Sigmoid colon (tissue), 7 donors: ENCODE data around the gene SAMD11. TPM values are rescaled to one million over a fixed set of nuclear protein-coding genes. Genes with fewer than 3 reads are reported as not detected.

ENCODE experiments used
- DNase-seq: peaks from one replicate; pipeline ENCODE4 v3.0.0-alpha.2; 2019
- H3K27ac ChIP-seq, 4 donors: fragments of 200-600 bp; sonication (generic); one replicate each; pipeline ENCODE4 v1.5.1; 2016 to 2019; ENCODE audit warnings: mild to moderate bottlenecking in 1 of 4
- H3K27me3 ChIP-seq, 3 donors: fragments of 200-600 bp; sonication (generic); one replicate each; pipeline ENCODE4 v1.5.1; 2019; ENCODE audit warnings: mild to moderate bottlenecking in 1 of 3
- H3K36me3 ChIP-seq, 4 donors: fragments of 200-600 bp; sonication (generic); one replicate each; pipeline ENCODE4 v1.5.1; 2016 to 2019
- H3K4me1 ChIP-seq, 4 donors: fragments of 200-600 bp; sonication (generic); one replicate each; pipeline ENCODE4 v1.5.1; 2017 to 2019
- H3K4me3 ChIP-seq, 4 donors: fragments of 200-600 bp; sonication (generic); one replicate each; pipeline ENCODE4 v1.5.1; 2017 to 2019; ENCODE audit warnings: mild to moderate bottlenecking in 2 of 4, moderate library complexity in 1 of 4
- H3K9me3 ChIP-seq, 4 donors: fragments of 200-600 bp in 3 of 4; sonication (generic) in 3 of 4; one replicate each; pipeline versions ENCODE4 v1.5.1 to v1.6.1; 2013 to 2019
- EP300 ChIP-seq, 4 donors: sonication (generic); formaldehyde crosslinking; IDR thresholded peaks; one replicate each; pipeline ENCODE4 v1.6.1; 2017; ENCODE audit warnings: antibody characterized with exemption in 4 of 4
- POLR2A ChIP-seq, 2 donors: fragments of 450-650 bp; IDR thresholded peaks; one replicate each; pipeline ENCODE4 v1.6.1; 2016; ENCODE audit warnings: antibody characterized with exemption in 2 of 2, mild to moderate bottlenecking in 2 of 2, moderate library complexity in 2 of 2
- POLR2AphosphoS5 ChIP-seq, 4 donors: sonication (generic); formaldehyde crosslinking; IDR thresholded peaks; one replicate each; pipeline ENCODE4 v1.6.1; 2017; ENCODE audit warnings: antibody characterized with exemption in 4 of 4
- WGBS, 2 donors: extraction: QIAGEN DNeasy Blood & Tissue Kit; methylation state at CpG; one replicate each; pipeline ENCODE4 v1.1.7; 2013; 5-methylcytosine and 5-hydroxymethylcytosine counted together
- intact Hi-C: fragments of 100-400 bp; cut with DNase I; formaldehyde crosslinking; loops from one replicate; pipeline ENCODE4 v1.15.1; 2023
- polyA plus RNA-seq, 3 donors: library from polyadenylated mRNA; stranded (reverse); fragments of 200-250 nt; gene quantifications; one replicate each; pipeline ENCODE4 v1.2.3, GENCODE V29; 2013
- total RNA-seq, 4 donors: library from RNA; depleted of rRNA; stranded (reverse); fragments of >200 nt; gene quantifications; one replicate each; pipeline ENCODE4 v1.1.0, GENCODE V29; 2016
- TF ChIP-seq, protein P1 (sequence below), 4 experiments: fragments of 450-650 bp in 3 of 4; fragments of 200-600 bp in 1 of 4; IDR thresholded peaks; one replicate each; pipeline ENCODE4 v1.5.1; 2016 to 2019; ENCODE audit warnings: antibody characterized with exemption in 4 of 4, mild to moderate bottlenecking in 3 of 4, moderate library complexity in 2 of 4
- donor health status: healthy with polysubstance abuse.
- donor health status: Bipolar disorder and iron deficiency.
- donor health status: healthy.

The SAMD11 gene
- total and polyA plus RNA-seq, 7 donors: 0.60 to 4.9 (median 4.2) TPM

DNA sequence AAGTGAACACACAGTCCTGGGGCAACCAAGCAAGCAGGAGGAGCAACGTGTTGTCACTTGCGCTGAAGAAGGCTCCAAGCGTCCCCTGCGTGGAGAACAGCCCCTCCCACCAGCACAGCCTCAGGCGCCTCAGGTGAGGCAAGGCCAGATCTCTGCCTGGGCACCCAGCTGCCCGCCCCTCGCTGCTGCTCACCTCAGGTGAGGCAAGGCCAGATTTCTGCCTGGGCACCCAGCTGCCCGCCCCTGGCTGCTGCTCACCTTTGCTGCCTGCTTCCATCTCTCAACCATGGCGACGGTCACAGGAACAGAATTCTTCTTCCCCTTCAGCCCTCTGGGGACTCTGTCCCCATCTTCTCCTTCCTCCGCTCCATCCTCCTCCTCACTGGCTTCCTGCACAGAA, 32.9 kb downstream of the SAMD11 start:
- H3K4me1 ChIP-seq: peaks cover 0 to 45% (median 36%) of the 10 kb centered on the region in 4 donors
- intact Hi-C loops: loop anchor here (5.0 kb wide), 1 partner anchor 49 kb away; no protein-coding TSS in a partner anchor

DNA sequence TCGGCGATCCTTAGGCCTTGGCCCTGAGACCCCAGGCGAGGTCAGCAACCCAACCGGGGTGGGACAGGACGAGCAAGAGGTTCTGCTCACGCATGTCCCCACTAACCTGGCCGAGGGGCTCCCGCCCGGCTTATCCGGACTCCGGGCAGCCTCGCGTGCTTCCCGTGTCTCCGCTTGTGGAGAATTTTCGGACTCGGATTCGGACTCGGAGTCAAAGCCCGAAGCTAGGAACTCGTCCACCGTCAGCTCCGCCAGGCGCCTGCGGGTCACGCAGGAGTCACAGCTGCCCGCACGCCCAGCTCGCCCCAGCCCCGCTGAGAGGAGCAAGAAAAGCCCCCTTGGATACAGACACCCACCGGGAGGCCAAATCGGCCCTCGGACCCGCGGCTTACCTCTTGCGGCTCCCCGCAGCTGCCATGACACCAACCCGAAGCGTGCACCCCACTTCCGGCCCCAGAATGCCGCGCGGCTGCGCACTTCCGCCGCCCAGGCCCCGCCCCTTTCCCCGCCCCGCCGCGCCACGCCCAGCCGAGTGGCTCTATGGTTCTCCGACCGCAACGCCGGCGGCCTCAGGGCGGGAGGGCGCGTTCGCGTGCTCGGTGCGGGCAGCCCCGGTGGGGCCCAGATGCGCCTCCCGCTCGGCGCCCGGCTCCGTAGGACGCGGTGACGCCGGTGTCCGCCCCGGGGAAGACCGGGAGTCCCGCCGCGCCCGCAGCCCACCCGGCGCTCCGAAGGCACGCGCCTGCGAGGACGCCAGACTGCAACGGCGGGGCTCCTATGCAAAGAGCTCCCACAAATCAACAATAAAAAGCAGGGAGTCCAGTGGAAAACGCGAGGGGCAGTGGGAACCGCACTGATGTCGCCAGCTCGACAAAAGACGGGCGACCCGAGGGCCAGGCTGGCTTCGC, 35.4 kb downstream of the SAMD11 start, which contains the start of gene NOC2L:
NOC2L (minus strand) TSS at position 434 of the 908 bp plus-strand sequence; CDS start at position 418, 16 bp downstream.
- H3K4me3 ChIP-seq: peak within 1 kb of the TSS; percentile 70 to 100 (median 86)
- DNase-seq: peak; percentile 95
- H3K27me3 ChIP-seq: no peaks in the 10 kb centered on the region
- intact Hi-C loops: loop anchor here (1.0 to 5.0 kb wide), 2 partner anchors 42 to 52 kb away; no protein-coding TSS in a partner anchor
- H3K4me1 ChIP-seq: peaks cover 0 to 48% (median 38%) of the 10 kb centered on the region in 4 donors
- TF ChIP-seq, protein P1, sequence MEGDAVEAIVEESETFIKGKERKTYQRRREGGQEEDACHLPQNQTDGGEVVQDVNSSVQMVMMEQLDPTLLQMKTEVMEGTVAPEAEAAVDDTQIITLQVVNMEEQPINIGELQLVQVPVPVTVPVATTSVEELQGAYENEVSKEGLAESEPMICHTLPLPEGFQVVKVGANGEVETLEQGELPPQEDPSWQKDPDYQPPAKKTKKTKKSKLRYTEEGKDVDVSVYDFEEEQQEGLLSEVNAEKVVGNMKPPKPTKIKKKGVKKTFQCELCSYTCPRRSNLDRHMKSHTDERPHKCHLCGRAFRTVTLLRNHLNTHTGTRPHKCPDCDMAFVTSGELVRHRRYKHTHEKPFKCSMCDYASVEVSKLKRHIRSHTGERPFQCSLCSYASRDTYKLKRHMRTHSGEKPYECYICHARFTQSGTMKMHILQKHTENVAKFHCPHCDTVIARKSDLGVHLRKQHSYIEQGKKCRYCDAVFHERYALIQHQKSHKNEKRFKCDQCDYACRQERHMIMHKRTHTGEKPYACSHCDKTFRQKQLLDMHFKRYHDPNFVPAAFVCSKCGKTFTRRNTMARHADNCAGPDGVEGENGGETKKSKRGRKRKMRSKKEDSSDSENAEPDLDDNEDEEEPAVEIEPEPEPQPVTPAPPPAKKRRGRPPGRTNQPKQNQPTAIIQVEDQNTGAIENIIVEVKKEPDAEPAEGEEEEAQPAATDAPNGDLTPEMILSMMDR (IDR thresholded peaks at IDR 0.05): no peak
- TF ChIP-seq POLR2A (IDR thresholded peaks at IDR 0.05) (peak in 1 of 2 donors; percentile 51), POLR2AphosphoS5 (IDR thresholded peaks at IDR 0.05) (peak; percentile 59 to 75 (median 67)), EP300 (IDR thresholded peaks at IDR 0.05) (no peak)
- H3K36me3 ChIP-seq: peaks cover 22 to 44% (median 24%) of the 10 kb centered on the region in 4 donors
- no peaks in the 10 kb centered on the region for H3K9me3 ChIP-seq
- H3K27ac ChIP-seq: peak within 1 kb of the TSS; percentile 38 to 69 (median 66)
- WGBS, 2 donors: 7 to 10% methylated on average over 101 of the region's 101 CpGs

More for the DNA sequence above, 32.9 kb downstream of the SAMD11 start:
- Histone ChIP-seq H3K27me3 (no peaks in the 10 kb centered on the region), H3K27ac (no peak overlapping the region), H3K36me3 (peaks cover 46 to 54% (median 47%) of the 10 kb centered on the region in 4 donors), H3K9me3 (no peaks in the 10 kb centered on the region), H3K4me3 (no peak overlapping the region)
- WGBS, 2 donors: 93 to 95% methylated on average over 11 of the region's 11 CpGs
- DNase-seq: no peak
- TF ChIP-seq POLR2AphosphoS5 (IDR thresholded peaks at IDR 0.05) (no peak), POLR2A (IDR thresholded peaks at IDR 0.05) (no peak), EP300 (IDR thresholded peaks at IDR 0.05) (no peak)
- TF ChIP-seq, protein P1 (IDR thresholded peaks at IDR 0.05): no peak

DNA sequence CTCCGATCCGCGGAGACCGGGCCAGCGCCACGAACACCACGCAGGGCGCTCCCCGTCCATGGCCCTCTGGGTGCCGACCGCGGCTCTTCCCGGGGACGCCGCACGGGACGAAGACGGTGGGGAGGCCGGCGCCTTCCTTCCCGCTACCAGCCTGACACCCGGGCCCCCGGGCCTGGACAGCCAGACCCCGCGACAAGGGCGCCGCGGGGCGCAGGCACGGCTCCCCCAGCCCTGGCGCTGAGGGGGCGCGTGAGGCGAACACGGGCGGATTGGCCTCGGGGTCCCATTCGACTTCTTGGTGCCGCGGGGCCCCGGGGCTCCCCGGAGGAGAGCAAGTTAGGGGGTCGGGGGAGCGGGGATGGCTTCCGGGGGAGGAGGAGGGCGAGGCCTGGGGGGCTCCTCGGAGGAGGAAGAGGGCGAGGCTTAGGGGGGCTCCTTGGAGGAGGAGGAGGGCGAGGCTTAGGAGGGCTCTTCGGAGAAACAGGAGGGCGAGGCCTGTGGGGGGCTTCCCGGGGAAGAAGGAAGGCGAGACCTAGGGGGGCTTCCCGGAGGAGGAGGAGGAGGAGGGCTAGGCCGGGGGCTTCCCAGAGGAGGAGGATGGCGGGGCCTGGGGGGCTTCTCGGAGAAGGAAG, 36.1 kb downstream of the SAMD11 start:
- intact Hi-C loops: loop anchor here (1.0 to 5.0 kb wide), 2 partner anchors 41 to 53 kb away; no protein-coding TSS in a partner anchor
- peaks cover 15 to 36% (median 17%) of the 10 kb centered on the region in 4 donors for H3K36me3 ChIP-seq
- H3K27ac ChIP-seq: peak overlapping the region in 2 of 4 donors; percentile 53 to 64
- TF ChIP-seq POLR2A (IDR thresholded peaks at IDR 0.05) (no peak), POLR2AphosphoS5 (IDR thresholded peaks at IDR 0.05) (no peak), EP300 (IDR thresholded peaks at IDR 0.05) (no peak)
- TF ChIP-seq, protein P1 (IDR thresholded peaks at IDR 0.05): no peak
- H3K27me3 ChIP-seq: no peaks in the 10 kb centered on the region
- peak overlapping the region; percentile 54 to 100 (median 86) for H3K4me3 ChIP-seq
- 28 to 36% methylated on average over 57 of the region's 57 CpGs for WGBS, 2 donors
- no peak for DNase-seq
- no peaks in the 10 kb centered on the region for H3K9me3 ChIP-seq
- H3K4me1 ChIP-seq: peaks cover 0 to 48% (median 38%) of the 10 kb centered on the region in 4 donors

DNA sequence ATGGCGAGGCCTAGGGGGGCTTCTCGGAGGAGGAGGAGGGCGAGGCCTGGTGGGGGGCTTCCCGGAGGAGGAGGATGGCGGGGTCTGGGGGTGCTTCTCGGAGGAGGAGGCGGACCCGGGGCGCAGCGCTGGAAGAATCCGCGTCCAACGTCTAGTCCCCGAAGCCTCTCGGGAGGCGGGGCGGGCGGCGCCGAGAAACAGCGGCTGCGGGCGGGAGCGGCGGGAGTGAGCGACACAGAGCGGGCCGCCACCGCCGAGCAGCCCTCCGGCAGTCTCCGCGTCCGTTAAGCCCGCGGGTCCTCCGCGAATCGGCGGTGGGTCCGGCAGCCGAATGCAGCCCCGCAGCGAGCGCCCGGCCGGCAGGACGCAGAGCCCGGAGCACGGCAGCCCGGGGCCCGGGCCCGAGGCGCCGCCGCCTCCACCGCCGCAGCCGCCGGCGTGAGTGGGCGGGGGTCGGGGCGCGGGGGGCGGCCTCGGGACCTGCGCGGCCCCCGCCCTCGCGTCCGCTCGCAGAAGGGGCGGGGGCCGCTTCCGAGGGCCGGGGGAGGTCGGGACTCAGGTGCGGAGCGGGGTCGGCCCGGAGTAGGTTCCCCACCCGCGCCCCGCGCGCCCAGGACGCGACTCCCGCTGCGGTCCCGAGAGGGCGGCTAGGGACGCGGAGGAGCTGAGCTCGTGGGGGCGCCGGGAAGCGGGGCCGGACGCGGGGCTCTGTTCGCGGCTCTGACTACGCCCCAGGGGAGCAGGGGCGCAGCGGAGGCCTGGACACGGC, 36.8 kb downstream of the SAMD11 start, which contains the start of gene KLHL17:
KLHL17 (plus strand) TSS at position 222 of the 769 bp plus-strand sequence; CDS start at position 332, 110 bp downstream.
- TF ChIP-seq POLR2A (IDR thresholded peaks at IDR 0.05): no peak
- no peak for TF ChIP-seq EP300 (IDR thresholded peaks at IDR 0.05)
- TF ChIP-seq, protein P1 (IDR thresholded peaks at IDR 0.05): no peak
- TF ChIP-seq POLR2AphosphoS5 (IDR thresholded peaks at IDR 0.05): no peak
- Histone ChIP-seq H3K4me1 (peaks cover 0 to 48% (median 38%) of the 10 kb centered on the region in 4 donors), H3K27me3 (no peaks in the 10 kb centered on the region), H3K4me3 (peak within 1 kb of the TSS; percentile 54 to 100 (median 86)), H3K9me3 (no peaks in the 10 kb centered on the region), H3K36me3 (peaks cover 10 to 29% (median 14%) of the 10 kb centered on the region in 4 donors), H3K27ac (peak within 1 kb of the TSS in 2 of 4 donors; percentile 53 to 64)
- DNase-seq: no peak
- 1% methylated on average over 109 of the region's 109 CpGs for WGBS, 2 donors
- intact Hi-C loops: no loop called here
